Neural cell (in vitro differentiated cells): ENCODE results near the gene PTCD1.

Source experiments
- CTCF ChIP-seq: fragments of 450-650 bp; IDR thresholded peaks from 2 replicates; pipeline ENCODE4 v1.5.1; 2014; ENCODE audit warnings: antibody characterized with exemption, mild to moderate bottlenecking, moderate library complexity; ENCODE audit not compliant: poor library complexity, severe bottlenecking
- EP300 ChIP-seq: fragments of 450-650 bp; conservative IDR thresholded peaks from 2 replicates; pipeline ENCODE4 v1.6.1; 2014; ENCODE audit warnings: antibody characterized with exemption, mild to moderate bottlenecking, moderate library complexity; ENCODE audit not compliant: poor library complexity, severe bottlenecking
- EZH2 ChIP-seq: fragments of 200-600, 300-800 bp; shearing (Covaris generic), sonication (generic); IDR thresholded peaks from 2 replicates; pipeline ENCODE4 v1.6.1; 2014; ENCODE audit warnings: antibody characterized with exemption, low read length, borderline replicate concordance, mild to moderate bottlenecking; ENCODE audit not compliant: insufficient read depth, poor library complexity, severe bottlenecking
- MXI1 ChIP-seq: fragments of 450-650 bp; conservative IDR thresholded peaks from 2 replicates; pipeline ENCODE4 v1.6.1; 2014; ENCODE audit warnings: antibody characterized with exemption, mild to moderate bottlenecking; ENCODE audit not compliant: poor library complexity, severe bottlenecking
- POLR2AphosphoS5 ChIP-seq: IDR thresholded peaks from 2 replicates; pipeline ENCODE4 v1.6.1; 2012
- RAD21 ChIP-seq: fragments of 450-650 bp; conservative IDR thresholded peaks from 2 replicates; pipeline ENCODE4 v1.6.1; 2014; ENCODE audit warnings: antibody characterized with exemption, mild to moderate bottlenecking, moderate library complexity
- REST ChIP-seq: IDR thresholded peaks from 2 replicates; pipeline ENCODE4 v1.6.1; 2012; ENCODE audit warnings: borderline replicate concordance
- SMC3 ChIP-seq: fragments of 450-650 bp; conservative IDR thresholded peaks from 2 replicates; pipeline ENCODE4 v1.6.1; 2014; ENCODE audit warnings: antibody characterized with exemption, mild to moderate bottlenecking, moderate library complexity; ENCODE audit not compliant: poor library complexity
- TAF1 ChIP-seq: IDR thresholded peaks from 2 replicates; pipeline ENCODE4 v1.6.1; 2012; ENCODE audit warnings: low read depth

GRCh38 chr7:99420986-99421385 is 17.6 kb downstream of the PTCD1 start:
- no peak for TF ChIP-seq EZH2
- no peak for TF ChIP-seq CTCF
- TF ChIP-seq EP300 = no peak
- TF ChIP-seq TAF1 = no peak
- TF ChIP-seq SMC3 = no peak
- no peak for TF ChIP-seq RAD21
- TF ChIP-seq POLR2AphosphoS5 = no peak
- TF ChIP-seq MXI1 = no peak
- no peak for TF ChIP-seq REST
